LNCaP clone FGC (cell line): ENCODE results near the gene GNE.

ENCODE experiments used
- DNase-seq: peaks from one replicate; pipeline ENCODE4 v3.0.0-alpha.2; 2011; ENCODE audit warnings: low read depth
- H3K4me3 ChIP-seq: 2 replicates; pipeline ENCODE4 v1.5.1; 2011; ENCODE audit warnings: mild to moderate bottlenecking, low read depth, low read length, control low read depth
- CTCF ChIP-seq: IDR thresholded peaks from 2 replicates; pipeline ENCODE4 v1.5.1; 2012; ENCODE audit warnings: mild to moderate bottlenecking; ENCODE audit not compliant: control insufficient read depth, insufficient read depth; ENCODE audit errors: extremely low read depth

GNE gene

DNA sequence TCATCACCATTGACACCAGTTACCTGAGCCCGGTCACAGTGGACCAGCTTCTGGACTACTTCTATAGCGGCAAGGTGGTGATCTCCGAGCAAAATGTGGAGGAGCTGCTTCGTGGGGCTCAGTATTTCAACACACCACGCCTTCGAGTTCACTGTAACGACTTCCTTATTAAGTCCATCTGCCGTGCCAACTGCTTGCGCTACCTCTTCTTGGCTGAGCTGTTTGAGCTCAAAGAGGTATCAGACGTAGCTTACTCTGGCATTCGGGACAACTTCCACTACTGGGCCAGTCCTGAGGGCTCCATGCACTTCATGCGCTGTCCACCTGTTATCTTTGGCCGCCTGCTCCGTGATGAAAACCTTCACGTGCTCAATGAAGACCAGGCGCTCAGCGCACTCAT is 88.5 kb downstream of the GNE start:
- TF ChIP-seq CTCF, result no peak
- no peak overlapping the region for H3K4me3 ChIP-seq
- DNase-seq, result no peak

GRCh38 chr9:36169166-36169565 is 89.1 kb downstream of the GNE start, which contains the start of gene CCIN:
CCIN (plus strand) TSS chr9:36169388; CDS start chr9:36169503, 115 bp downstream.
- DNase-seq, result no peak
- H3K4me3 ChIP-seq, result no peak within 1 kb of the TSS
- TF ChIP-seq CTCF, result no peak

DNA sequence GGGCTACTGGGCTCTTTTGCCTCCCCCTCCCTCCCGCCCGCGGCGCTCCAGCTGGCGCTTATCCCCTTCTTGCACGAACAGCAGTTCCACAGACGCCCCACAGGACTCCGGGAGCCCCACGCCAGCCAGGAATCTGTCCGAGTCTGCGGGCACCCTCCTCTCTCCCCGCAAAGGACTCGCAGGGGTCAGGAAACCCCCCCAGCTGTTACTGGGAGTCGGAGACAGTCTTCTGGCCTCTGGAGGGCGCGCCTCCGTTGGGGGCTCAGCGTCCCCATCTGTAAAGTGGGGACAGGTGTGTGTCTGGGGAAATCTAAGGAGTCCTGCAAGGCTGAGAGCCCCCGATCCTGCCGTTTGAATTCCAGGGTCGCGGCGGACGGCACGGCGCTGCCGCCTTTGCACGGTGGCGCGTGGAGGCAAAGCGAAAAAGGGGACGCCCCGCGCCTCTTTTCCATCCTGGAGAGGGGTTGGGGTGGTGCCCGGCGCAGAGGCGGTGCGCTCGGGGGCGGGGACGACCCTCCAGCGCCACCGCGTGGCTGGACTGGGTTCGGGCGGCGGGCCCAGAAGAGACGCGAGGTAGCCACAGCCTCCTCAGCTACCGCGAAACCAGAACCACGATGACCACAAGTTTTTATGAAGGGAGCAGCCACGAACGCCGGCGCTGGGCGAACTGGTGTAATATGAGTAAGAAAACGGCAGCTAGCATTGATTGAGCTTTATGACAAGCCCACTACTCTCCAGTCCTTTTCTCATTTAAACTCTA is 91.9 kb downstream of the GNE start:
- TF ChIP-seq CTCF, result peak; percentile 94
- H3K4me3 ChIP-seq, result peak overlapping the region; percentile 35
- peak; percentile 46 for DNase-seq

DNA sequence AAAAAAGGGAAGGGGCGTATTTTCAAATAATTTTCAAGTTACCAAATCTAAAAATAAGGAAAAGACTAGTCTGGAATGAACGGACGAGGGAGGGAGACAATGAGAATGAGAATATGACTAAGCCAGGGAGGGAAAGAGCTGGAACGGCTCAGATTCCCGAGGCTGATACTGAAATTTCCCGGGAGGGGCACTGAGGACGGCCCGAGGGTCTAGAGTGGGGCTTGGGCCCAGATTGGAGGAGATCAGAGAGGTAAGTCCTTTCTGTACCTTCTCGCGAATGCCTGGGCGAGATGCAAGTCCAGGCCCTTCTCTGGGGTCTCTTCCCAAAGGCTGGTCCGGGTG is 92.5 kb downstream of the GNE start:
- no peak for DNase-seq
- TF ChIP-seq CTCF, result no peak
- H3K4me3 ChIP-seq, result no peak overlapping the region

GRCh38 chr9:36164989-36165388 is 93.3 kb downstream of the GNE start:
- TF ChIP-seq CTCF, result no peak
- no peak for DNase-seq
- no peak overlapping the region for H3K4me3 ChIP-seq
